RKO (cell line): ENCODE results near the gene SRD5A3.
"Not testable (repeated sequence)": the region's sequence is repeated elsewhere in the genome, so short reads cannot be mapped to it uniquely, and the experiment has no call there.

Experiments
- DNase-seq: peaks from one replicate; pipeline ENCODE4 v3.0.0-alpha.2; 2016; ENCODE audit warnings: low spot score

SRD5A3 gene

GRCh38 chr4:55346851-55347255 lies 811 bp downstream of the SRD5A3 start:
- DNase-seq, result no peak

GRCh38 chr4:55347610-55348228 lies 1.7 kb downstream of the SRD5A3 start:
- DNase-seq, result peak; percentile 78

GRCh38 chr4:55348466-55348865 lies 2.4 kb downstream of the SRD5A3 start:
- peak; percentile 45 for DNase-seq

- peak; percentile 14 for DNase-seq
These were observed 4.8 kb downstream of the SRD5A3 start for GRCh38 chr4:55350870-55351269.

- no peak for DNase-seq
These were observed 5.8 kb downstream of the SRD5A3 start for GRCh38 chr4:55351824-55352223.

GRCh38 chr4:55352726-55353125 lies 6.7 kb downstream of the SRD5A3 start:
- no peak for DNase-seq

GRCh38 chr4:55353228-55353747 lies 7.2 kb downstream of the SRD5A3 start:
- not testable (repeated sequence) for DNase-seq

- no peak for DNase-seq
These were observed 8.6 kb downstream of the SRD5A3 start for GRCh38 chr4:55354648-55355047.

- DNase-seq, result no peak
These were observed 9.5 kb downstream of the SRD5A3 start for GRCh38 chr4:55355555-55355954.

- DNase-seq, result no peak
These were observed 11.0 kb downstream of the SRD5A3 start for GRCh38 chr4:55356991-55357461.

GRCh38 chr4:55358246-55358645 lies 12.2 kb downstream of the SRD5A3 start:
- no peak for DNase-seq

GRCh38 chr4:55358668-55359067 lies 12.6 kb downstream of the SRD5A3 start:
- peak; percentile 87 for DNase-seq

- no peak for DNase-seq
These were observed 13.4 kb downstream of the SRD5A3 start for GRCh38 chr4:55359397-55359916.

- DNase-seq, result peak; percentile 68
These were observed 16.9 kb downstream of the SRD5A3 start for GRCh38 chr4:55362938-55363337.

GRCh38 chr4:55363691-55364351 lies 17.8 kb downstream of the SRD5A3 start:
- DNase-seq, result no peak

GRCh38 chr4:55364691-55365344 lies 18.8 kb downstream of the SRD5A3 start:
- no peak for DNase-seq

GRCh38 chr4:55365345-55365728 lies 19.3 kb downstream of the SRD5A3 start:
- DNase-seq, result no peak

- DNase-seq, result no peak
These were observed 20.6 kb downstream of the SRD5A3 start for GRCh38 chr4:55366621-55367020.

- no peak for DNase-seq
These were observed 21.2 kb downstream of the SRD5A3 start for GRCh38 chr4:55367084-55367722.

GRCh38 chr4:55369968-55370367 lies 23.9 kb downstream of the SRD5A3 start:
- DNase-seq, result no peak

- DNase-seq, result no peak
These were observed 26.2 kb downstream of the SRD5A3 start for GRCh38 chr4:55372259-55372658.

- DNase-seq, result no peak
These were observed 27.4 kb downstream of the SRD5A3 start for GRCh38 chr4:55373461-55373860.
